Measurements from ENCODE around the gene DOCK1.

DNA sequence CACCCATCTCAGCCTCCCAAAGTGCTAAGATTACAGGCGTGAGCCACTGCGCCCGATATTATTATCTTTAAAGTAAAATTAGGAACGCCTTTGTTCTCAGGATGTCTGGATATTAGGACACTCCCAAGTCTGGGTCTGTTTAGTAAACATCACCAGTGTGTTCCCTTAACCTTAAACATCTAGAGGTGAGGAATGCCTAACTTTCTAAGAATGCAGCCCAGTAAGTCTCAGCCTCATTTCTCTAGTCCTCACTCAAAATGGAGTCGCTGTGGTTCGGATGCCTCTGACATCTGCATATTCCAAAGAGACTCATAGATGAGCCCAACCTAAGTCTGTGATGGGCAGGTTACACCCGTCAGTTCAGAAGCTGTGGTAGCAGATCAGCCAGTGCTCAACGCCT is 295.4 kb downstream of the DOCK1 start:
- TF ChIP-seq, protein P1, sequence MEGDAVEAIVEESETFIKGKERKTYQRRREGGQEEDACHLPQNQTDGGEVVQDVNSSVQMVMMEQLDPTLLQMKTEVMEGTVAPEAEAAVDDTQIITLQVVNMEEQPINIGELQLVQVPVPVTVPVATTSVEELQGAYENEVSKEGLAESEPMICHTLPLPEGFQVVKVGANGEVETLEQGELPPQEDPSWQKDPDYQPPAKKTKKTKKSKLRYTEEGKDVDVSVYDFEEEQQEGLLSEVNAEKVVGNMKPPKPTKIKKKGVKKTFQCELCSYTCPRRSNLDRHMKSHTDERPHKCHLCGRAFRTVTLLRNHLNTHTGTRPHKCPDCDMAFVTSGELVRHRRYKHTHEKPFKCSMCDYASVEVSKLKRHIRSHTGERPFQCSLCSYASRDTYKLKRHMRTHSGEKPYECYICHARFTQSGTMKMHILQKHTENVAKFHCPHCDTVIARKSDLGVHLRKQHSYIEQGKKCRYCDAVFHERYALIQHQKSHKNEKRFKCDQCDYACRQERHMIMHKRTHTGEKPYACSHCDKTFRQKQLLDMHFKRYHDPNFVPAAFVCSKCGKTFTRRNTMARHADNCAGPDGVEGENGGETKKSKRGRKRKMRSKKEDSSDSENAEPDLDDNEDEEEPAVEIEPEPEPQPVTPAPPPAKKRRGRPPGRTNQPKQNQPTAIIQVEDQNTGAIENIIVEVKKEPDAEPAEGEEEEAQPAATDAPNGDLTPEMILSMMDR (IDR thresholded peaks at IDR 0.05; ENCODE audit: low read length) = no peak
- TF ChIP-seq EZH2 (optimal IDR thresholded peaks at IDR 0.05; ENCODE audit: low read depth, low read length) = no peak

All from MM.1S (cell line).